ENCODE measurements around the gene BZW1.
"Not testable (repeated sequence)": the region's sequence is repeated elsewhere in the genome, so short reads cannot be mapped to it uniquely, and the experiment has no call there.

BZW1 gene

DNA sequence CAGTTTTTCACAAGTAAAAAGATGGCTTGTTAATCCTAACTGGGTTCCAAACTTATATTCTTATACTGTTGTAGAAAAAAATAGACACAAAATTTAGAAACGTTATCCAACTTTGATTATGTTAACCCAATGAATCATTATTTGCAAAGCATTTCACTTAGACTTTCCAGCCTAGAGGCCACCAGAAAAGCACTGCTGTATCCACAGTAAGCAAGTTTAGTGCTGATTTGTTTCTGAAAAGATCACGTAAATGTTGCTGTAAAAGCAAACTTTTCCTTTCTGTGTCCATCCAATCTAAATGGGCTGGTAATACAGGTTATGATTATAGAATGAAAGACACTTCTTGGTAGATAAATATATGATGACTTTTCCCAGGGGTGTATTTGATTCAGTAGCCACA, 17.6 kb upstream of the BZW1 start:
- no peak for DNase-seq

DNA sequence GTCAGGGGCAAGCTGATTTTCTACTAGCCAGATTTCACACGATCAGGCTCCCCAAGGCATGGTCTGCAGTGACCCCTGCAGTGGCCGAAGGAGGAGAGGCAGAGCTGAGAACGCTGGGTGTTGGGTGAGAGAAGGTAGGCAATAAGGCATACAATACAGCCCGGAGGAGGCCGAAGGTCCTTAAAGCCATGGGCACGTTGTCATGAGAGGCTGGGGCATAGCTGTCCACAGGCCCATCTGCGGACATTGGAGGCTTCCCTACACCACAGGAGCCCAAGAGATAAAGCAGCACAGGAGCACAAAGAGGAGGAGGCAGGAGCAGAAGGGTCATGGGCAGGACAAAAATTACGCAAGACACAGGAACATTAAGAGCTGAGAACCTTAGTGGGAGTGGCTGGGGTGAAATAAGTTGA, 16.7 kb upstream of the BZW1 start:
- DNase-seq = no peak

DNA sequence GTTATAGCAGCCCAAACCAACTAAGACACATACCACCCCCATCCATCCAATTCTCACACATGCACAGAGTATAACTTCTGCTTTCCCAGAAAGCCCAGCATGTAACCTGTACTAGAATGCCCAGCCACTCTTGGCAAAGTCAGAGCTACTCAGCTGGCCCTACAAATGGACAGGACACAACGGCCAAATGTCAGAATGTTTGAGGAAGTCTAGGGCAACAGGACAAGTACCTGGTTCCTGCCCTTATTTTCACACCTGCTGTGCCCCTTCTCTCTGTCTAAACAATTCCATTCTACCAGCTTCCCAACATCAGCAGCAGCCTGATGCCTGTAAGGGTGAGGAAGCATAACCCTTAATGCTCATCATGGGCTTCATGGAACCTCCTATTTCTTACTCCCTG, 15.1 kb upstream of the BZW1 start:
- DNase-seq = no peak

DNA sequence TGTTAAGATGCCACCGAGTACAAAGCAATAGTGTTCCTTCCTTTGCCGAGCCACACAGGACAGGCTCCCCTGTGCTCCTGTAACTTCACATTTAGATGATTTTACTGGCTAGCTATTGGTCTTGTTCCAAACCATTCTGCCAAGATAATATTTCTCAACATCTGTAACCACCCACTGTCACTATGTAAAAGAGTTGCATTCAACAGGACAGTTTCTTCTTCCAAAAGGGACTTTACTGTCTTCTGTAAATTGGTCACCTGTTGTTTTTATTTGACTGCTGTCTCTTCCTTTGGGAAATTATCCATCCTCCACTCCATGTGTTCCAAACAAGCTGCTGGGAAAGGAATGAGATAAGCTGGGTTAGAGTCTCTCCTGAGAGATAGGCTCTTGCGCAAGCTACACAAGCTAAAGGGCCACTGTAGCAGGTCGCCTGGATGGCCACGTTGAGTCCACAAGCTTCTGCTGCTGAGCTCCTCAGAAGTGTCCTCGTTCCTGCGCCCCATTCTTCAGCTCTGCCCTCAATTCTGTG, 14.4 kb upstream of the BZW1 start:
- DNase-seq = no peak

DNA sequence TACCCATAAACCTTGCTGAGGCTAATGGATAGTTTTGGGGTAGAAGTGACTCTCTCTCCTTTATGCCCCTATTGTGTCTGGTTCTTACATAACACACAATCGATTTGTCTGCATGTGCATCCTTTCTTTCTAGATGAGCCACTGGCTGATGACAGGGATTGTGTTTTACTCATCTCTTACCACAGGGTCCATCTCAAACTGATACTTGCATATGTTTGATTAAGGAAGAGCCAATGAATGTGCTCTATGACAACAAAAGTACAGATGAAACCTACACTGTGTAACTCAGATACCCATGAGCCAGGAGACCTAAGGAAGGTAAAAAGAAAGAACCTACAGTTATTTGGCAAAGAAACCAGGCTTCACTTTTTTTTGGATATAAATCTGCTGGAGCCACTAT, 13.2 kb upstream of the BZW1 start:
- no peak for DNase-seq

DNA sequence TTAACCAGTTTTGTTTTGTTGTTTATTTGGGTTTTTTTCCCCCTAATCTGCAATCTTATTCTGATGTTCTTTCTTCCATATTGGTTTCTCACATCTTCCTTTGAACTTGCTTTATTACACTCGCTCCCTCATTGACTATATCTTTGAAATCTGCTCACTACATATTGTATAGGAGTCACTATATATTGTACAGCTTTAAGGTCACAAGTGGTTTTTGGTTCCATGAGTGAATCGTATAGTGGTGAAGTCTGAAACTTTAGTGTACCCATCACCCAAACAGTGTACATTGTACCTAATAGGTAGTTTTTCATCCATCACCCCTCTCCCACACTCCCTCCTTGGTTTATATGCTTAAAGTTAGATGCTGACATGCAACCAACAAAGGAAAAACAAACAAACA, 11.3 kb upstream of the BZW1 start:
- DNase-seq = no peak

DNA sequence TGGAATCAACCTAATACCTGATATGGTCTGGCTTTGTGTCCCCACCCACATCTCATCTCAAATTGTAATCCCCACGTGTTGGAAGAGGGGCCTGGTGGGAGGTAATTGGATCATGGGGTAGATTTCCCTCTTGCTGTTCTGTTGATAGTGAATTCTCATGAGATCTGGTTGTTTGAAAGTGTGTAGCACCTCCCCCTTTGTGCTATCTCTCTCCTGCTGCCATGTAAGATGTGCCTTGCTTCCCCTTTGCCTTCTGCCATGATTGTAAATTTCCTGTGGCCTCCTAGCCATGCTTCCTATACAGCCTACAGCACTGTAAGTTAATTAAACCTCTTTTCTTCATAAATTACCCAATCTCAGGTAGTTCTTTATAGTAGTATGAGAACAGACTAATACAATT, 10.3 kb upstream of the BZW1 start:
- DNase-seq = not testable (repeated sequence)

DNA sequence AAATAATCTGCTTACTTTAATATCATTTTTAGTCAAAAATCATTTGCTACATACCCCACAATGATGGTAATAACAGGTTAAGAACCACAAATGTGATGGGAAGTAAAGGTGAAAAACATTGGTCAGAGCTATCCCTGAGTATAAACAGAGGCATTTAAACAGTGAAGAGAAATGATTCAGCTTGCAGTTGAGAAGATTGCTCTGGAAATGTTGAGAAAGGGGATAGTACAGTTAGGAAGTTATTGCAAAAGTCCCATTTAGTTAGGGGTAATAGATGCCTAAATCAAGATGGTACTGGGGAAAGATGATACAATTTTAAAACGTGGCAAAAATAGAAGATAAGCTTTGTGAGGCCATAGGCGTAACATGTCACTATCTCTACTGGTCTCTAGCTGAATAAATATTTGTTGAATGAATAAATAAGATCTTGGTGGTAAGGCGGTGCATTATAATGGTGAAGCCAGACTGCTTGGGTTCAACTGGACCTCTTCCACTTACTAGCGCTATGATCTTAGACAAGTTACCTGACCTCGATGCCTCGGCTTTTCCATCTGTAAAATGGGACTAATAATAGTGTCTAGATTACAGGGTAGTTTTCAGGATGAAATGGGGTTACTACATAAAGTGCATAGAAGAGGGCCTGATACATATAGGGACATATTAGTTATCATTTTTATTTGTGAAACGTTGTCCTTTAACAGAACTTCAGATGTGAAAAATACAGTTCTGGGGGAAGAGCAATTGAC, 2.0 kb upstream of the BZW1 start:
- DNase-seq = no peak

DNA sequence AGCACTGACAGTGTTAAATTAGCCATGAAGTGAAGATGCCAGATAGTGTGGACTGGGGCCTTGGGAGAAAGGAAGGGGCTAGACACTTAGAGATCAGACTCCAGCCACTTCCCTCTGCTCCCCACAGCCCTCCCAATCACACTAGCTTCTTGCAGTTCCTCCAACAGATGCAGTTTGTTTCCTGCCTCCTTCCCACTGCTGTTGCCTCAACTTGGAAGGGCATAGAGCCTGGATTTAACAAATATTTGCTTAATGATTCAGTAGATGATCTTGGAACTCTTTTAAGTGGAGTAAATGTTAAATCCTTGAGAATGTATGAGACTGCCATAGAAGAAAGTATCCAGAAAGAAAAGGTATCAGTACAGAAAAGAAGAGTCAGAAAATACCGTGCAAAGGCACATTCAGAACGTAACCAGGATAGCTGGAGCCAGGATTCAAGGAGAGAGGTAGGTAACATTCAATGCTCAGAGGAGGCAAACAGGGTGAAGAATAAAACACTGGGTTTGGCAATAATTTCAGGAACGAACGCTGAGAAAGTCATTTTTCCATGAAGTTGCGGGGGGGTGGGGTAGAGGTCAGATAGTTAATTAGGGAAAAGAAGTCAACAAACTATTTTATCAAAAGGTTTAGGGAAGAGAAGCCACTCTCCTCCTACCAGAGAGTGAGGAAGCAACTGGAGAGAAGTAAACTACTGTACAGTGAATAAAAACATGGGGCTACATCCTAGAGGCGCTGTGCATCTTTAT, 1.3 kb upstream of the BZW1 start:
- no peak for DNase-seq

DNA sequence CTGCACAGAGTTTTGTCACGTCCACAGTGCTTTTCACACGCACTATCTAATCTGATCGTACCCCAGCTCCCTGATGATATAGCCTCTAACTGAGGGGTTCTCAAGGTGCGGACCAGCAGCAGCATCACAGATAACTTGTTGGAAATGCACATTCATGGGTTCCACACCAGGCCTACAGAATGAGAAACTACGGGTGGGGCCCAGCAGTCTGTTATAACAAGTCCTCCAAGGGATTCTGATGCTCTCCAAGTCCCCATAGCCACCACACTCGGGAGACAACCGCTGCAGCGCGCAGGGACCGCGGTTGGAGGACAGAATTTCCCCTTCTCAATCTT, 745 bp upstream of the BZW1 start:
- DNase-seq = no peak

DNA sequence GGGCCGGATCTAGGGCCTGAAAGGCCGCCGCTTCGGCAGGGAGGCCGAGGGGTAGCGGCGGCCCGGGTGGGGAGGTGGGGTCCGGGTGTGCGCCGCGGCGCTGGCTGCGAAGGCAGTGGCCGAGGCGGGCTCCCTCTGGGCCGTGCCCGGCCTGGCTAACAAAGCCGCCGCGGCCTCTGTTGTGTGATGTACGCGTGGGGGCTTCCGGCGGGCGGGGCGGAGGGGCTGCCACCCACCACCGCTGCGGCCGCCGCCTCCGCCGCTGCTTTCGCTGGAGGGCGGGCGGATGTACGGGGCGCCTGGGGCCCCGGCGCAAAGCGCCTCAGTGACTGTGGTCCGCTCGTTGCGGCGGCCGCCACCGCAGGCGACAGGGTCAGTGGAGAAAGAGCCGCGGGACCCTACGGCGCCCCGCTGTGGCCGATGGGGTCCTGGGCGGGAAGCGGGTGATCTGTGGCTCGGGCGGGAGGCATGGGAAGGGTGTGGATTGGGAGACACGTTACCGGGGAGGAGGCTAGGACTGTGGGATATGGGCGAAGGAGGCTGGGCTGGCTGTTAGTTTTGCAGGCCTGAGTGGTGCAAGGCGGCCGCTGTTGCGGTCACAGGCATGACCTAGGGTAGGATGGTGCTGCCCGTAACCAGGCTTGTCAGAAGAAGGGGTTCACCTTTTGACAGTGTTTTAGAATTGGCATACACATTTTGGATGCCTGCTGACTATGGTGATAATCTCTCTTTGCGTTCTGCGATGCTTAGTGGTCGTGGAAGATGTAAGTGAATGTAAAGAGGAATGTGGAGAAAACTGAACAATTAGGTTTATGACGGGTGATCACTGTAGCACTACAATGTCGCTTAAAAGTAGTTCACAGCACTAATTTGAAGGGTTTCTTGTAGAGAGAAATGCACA, 662 bp downstream of the BZW1 start:
- DNase-seq = peak; percentile 24

DNA sequence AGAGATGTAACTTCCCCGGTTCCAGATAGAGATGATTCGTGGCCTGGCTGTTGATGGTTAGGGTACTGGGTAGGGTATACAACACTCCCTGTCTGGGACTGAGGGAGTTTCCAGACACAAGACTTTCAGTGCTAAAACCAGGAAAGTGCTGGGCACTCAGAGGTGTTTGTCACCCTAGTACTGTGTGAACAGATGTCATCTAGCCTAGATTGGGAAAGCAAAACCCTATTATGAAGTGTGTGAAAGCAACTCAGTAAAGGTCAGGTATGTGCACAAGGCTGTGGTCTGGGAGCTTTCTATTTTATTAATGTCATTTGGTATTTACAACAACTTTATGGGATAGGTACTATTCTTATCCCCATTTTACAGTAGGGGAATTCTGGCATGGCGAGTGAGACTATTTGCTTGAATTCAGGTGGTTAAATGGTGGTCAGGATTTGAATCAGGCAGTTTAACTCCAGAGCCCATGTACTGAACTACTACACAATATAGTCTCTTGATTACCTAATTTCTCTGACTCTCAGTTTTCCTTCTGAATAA, 2.6 kb downstream of the BZW1 start:
- DNase-seq = no peak

DNA sequence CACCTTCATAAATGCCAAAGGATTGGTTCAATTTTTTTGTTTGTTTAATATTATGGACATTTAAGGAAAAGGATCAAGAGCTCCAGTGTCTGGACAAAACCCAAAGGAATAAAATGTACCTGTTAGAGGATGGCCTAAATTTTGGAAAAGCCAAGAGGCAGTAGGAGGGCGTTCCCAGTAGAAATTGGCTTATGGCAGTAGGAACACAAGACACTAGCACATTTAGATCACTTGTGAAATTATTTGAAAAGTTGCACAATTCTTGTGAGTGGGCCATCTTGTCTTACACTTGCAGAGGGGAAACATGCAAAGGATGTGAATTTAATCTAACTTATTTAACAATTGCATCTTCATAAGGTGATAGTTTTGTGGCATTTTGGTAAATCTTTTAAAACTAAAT, 3.2 kb downstream of the BZW1 start:
- no peak for DNase-seq

DNA sequence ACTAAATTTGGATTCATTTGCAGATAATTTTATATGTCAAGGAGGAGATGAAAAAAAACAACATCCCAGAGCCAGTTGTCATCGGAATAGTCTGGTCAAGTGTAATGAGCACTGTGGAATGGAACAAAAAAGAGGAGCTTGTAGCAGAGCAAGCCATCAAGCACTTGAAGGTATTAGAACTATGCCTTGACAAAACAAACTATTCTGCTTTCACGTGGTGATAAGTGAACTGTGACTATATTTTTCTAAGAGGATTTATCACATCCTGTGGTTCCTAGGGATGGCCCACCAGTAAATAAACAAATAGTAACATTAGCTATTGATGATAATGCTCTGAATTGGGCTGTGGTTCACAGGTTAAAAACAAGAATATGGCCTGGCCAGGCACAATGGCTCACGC, 7.0 kb downstream of the BZW1 start:
- DNase-seq = not testable (repeated sequence)

DNA sequence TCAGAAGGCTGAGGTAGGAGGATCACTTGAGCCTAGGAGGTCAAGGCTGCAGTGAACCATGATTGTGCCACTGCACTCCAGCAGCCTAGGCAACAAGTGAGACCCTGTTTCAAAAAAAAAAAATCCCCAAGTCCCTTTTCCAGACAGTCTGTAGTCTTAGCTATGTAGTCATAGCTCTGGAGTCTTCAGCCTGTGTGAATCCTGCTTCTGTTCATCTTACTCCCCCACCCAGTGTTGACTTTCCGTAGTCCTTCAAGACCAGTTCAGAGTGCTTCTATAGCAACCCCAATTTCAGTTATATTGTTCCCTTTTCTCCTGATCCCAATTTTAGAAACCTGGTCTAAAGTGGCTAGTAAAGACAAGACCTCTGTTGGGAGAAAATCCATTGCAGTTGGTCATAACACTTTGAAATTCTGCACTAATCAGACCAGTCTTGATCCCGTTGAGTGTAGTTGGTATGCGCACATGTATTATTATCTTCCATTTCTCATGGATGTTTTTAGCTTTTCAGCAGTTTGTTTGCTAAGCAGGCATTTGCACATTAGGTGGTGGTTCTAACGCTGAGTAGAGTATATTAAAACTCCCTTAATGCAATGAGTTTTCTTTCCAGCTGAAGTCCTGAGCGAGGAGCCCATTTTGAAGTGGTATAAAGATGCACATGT, 9.0 kb downstream of the BZW1 start:
- DNase-seq = no peak

DNA sequence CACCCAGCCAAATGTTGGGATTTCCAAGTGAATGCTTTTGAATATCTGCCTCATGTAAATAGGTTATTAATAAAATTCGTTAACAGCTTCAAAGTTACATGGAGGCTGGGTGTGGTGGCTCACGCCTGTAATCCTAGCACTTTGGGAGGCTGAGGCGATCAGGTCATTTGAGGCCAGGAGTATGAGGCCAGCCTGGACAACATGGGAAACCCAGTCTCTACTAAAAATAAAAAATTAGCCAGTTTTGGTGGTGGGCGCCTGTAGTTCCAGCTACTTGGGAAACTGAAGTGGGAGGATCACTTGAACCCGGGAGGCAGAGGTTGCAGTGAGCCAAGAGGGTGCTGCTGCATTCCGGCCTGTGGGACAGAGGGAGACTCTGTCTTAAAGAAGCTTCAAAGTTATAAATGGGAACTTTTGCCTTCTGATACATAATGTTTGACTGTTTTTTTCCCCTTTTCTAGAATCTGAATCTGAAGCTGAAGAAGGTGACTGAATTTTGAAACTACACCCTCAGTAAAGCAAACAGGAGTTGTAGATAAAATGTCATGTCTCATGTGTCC, 10.1 kb downstream of the BZW1 start:
- DNase-seq = no peak

DNA sequence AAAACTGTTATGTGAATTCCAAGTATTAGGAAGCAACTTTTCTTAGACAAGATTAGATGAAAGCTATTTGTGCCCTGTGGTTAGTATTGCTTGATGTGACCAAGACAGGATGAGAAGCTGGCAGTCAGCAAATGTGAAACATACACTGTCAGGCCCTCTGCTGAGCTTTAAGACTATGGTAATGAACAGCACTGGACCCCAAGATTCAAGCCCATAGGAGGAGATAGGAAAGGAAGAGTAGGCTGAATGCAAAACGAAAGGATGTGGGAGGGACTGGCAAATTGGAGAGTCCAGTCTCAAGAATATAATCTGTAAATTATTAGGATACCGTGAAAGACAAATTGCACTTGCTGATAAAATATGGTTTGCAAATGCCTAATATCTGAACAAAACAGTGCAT, 16.4 kb downstream of the BZW1 start:
- DNase-seq = no peak

DNA sequence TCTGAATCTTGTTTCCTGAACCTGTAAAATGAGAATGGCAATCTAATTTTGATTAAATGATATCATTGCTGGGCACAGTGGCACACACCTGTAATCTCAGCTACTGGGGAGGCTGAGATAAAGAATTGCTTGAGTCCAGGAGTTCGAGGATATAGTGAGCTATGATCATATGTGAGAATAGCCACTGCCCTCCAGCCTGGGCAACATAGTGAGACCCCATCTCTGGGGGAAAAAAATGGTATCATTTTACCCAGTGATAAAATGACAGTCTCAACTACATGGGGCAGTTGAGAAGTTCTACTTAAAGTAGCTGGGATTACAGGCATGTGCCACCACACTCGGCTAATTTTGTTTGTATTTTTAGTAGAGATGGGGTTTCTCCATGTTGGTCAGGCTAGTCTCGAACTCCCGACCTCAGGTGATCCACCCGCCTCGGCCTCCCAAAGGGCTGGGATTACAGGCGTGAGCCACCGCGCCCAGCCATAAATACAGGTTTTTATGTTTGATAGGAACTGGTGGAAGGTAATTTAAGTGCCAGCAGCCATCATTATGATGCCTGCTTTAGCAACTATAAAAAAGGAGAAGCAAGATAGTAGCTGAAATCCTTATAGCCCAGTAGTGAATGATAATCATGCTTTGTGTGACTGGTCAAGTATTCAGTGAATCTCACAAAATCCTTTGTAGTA, 17.0 kb downstream of the BZW1 start:
- no peak for DNase-seq

DNA sequence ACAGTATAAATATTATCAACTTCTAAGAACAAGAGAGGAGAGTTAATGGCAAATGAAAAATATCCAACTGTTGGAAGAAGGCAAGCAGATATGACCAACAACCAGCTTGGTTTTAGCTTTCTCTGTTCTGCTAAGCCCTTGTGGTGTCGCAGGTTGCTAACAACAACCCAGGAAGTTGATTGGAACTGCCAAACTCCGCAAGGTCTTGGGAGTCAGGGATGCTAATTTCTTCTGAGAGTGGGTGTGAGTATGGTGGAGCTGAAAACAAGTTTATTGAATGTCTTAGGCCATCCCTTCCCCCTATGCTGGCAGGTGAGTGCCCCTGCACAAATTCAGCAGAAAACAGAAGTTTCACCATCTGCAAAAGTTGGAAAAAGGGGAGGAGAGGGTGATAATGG, 17.5 kb downstream of the BZW1 start:
- no peak for DNase-seq

DNA sequence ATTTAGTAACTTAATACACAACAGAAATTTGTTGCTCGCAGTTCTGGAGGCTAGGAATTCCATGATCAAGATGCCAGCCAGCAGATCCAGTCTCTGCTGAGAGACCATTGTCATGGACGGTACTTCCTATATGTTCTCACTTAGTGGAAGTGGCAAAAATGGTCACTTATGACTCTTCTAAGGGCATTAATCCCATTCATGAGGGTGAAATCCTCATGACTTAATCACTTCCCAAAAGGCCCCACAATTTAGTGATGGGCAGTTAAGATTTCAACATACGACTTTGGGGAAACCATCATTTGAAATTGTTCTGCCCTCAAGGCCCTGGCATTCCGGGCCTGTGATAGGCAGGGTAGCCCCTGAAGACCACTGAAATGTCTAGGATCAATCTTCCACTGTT, 23.0 kb downstream of the BZW1 start:
- no peak for DNase-seq

DNA sequence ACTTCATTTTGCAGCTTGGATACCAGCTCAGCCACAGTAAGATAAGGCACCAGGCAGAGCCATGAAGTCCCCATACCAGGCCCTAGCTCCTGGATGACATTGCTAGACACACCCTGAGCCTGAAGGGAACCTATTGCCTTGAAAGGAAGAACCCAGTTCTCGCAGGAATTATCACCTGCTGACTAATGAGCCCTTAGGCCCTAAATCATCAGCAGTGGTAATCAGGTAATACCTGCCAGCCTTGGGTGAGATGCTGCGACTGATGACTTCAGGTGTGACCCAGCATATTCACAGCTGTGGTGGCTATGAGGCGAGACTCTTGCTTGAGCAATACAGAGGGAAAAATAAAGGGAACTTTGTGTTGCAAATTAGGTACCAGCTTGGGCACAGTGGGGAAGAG, 27.8 kb downstream of the BZW1 start:
- no peak for DNase-seq

Data from GF-D8 (cell line).